Right renal pelvis (tissue), 4 donors: ENCODE results near the gene ADAMTS17. TPM values are rescaled to one million over a fixed set of nuclear protein-coding genes. Genes with fewer than 3 reads are reported as not detected.

Experiments
- DNase-seq, 4 donors: peaks; one replicate each; pipeline ENCODE4 v3.0.0-alpha.2; 2013; ENCODE audit warnings: low read depth in 4 of 4, low spot score in 3 of 4, missing footprints in 1 of 4
- polyA plus RNA-seq, 4 donors: library from polyadenylated mRNA; unstranded; fragments of 120-200 nt; gene quantifications; one replicate each; pipeline ENCODE4 v1.2.1, GENCODE V29; 2013; ENCODE audit not compliant: insufficient read length in 4 of 4

ADAMTS17 gene
- polyA plus RNA-seq, 4 donors, result 1.9 to 3.4 (median 2.6) TPM

DNA sequence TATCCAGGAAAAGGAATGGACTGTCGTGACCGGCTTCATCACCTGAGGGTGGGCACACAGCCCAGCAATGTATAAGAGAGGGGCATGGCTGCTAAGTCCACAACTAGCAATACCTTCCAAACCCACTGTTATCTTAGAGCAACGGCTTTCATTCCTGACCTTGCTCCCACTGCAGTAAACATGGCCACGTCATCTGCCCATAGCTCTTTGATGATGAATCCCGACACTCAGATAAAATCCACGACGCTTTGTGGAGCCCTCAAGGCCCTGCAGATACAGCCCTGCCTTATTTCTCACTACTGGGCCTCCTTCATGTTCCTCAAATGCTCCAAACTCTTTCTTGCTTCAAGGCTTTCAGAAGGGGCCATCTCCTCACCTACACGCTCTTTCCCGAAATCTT is 114.0 kb downstream of the ADAMTS17 start:
- DNase-seq, result no peak

DNA sequence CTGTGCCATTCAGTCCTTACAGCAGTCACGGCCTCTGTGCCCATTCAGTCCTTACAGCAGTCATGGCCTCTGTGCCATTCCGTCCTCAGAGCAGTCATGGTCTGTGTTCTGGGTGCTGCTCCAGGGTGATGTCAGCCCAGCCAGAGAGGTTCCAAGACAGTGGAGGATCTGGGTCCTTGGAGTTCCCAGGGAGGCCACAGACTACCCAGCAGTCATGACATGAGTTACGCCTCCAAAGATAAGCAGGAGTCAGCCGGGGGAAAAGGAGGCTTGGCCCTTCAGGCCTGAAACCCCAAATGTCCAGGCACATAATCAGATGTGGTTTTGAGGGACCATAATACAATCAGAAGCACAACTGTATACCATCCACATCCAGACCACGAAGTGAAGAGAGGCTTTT is 115.7 kb downstream of the ADAMTS17 start:
- DNase-seq, result no peak

DNA sequence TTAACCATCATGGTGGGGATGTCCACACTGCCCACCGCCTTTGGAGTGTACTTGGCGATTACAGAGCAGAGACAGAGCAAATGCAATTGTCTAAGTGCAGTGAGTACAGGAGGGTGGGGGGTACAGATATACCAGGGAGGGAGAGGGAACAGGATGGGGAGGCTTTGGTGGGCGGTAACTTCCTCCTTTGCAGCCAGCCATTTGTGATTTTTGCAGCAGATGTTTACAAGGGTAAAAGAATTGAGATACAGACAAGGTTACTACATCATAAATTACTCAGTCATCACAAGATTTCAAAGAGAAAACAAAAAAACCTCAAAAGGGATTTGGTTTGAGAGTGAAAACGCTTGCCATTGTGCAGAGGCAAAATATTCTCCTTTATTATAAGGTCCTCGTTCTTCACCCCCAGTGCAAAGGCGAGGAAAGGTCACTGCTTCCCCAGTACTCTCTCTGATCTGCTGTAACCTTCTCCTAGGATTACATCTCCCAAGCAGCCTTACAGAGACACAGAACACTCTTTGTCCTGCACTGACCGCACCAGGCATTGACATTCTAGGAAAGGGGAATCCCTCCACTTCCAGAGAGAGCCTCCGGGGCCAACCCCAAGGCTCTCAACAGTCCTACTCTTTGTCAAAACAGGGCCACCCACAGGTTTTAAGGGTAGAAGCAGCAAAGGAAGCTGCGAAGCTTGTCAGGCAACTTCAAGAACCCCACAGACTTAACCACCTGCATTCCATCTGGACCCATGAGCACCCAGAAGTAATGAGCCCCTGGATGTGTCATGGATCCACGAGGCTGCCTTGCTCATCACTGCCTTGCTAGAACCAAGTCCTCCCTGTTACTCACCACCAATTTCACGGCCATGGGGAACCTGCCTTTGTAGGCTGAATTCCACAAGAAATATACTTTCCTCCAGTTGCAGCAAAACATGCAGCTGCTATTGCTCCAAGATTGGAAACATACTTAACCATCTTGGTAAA is 117.3 kb downstream of the ADAMTS17 start:
- DNase-seq, result no peak

DNA sequence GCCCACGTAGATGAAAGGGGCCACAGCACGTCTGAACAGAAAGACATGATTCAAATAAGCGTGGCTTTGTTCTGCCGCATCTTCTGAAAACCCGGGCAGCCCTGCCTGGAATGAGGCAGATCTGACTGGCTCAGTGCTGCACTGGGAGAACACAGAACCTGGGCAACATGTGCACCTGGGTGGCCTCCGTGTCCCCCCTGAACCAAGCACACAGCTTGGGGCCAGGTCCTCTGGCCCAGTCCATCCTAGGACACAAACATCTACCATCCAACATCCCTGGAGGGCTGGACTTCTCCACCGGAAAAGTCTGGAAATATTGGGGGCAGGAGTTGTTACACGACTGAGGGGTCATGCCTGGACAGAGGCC is 119.4 kb downstream of the ADAMTS17 start:
- no peak for DNase-seq

DNA sequence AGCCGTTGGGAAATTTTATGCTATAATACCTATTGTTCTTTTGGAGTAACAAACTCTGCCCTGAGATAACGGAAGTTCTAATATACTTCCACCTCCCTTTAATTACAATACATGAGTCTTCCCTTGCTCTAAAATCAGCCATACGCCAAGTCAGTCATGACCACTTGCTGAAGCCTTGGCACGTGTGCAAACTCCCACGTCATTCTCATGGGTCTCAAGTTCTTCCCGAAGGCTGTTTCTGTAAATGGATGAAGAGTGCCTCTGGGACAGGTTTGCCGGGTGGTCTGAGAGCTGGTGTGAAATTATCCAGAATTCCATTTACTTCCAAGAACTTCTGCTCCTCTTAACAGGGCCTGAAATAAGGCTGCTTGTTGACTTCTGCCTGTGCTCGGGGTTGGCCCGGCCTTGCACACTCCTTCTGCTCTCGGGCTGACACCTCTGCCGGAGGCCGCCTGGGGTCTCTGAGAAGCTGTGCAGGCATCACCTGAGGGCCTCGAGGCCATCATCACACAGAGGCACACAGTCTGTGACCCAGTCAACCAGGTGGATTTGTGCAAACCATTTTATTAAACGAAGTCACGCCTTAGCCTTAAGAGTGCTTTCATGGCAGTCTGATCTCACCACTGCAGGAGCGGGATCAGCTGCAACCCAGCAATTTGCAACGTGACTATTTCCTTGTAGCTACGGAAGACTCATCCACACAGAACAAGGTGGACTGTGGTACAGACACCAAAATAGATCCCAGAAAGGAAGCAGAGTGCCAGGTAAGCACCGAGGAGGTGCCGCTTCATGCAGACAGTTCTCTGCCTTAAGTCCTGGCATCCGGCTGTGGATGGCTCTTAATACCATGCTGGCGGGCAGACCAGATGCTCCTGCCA is 120.1 kb downstream of the ADAMTS17 start:
- DNase-seq, result no peak

DNA sequence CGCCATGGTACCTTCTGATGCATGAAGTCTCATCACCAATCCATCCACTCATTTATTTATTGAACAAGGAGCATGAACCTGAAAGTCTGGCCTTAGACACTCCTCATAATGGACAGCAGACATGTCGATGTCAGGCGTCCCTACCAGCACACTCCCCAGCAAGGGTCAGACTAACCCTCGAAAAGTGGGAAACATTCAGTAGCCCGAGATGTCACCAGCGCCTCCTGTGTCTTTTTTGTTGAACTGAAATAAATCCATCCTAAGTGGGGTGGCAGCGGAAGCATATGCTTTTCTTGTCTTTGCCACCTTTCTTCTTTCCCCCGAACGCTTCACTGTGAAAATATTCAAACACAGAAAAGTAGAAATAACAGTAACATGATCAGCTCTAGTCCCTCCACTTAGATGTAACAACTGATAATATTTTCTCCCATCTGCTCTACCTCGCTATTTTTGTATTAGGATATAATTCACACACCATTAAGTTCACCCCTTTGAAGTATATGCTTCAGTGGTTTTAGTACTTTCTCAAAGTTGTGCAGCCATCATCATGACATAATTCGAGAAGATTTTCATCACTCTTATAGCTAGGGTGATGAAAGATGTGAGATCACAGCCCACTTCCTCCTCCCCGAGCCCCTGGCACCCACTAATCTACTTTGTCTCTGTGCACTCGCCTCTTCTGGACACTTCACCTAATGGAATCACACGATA is 121.6 kb downstream of the ADAMTS17 start:
- DNase-seq, result no peak

DNA sequence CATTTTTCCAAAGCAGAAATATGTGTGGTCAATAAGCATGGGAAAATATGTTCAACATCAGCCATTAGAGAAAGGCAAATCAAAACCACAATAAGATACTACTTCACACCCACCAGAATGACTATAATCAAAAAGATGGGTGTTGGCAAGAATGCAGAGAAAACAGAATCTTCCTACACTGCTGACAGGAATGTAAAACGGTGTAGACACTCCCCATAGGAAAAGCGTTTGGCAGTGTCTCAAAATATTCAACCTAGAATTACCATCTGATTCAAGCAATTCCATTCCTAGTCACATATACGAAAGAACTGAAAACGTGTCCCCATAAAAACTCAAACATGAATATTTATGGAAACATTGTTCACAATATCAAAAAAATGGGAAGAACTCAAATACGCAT is 123.3 kb downstream of the ADAMTS17 start:
- no peak for DNase-seq

DNA sequence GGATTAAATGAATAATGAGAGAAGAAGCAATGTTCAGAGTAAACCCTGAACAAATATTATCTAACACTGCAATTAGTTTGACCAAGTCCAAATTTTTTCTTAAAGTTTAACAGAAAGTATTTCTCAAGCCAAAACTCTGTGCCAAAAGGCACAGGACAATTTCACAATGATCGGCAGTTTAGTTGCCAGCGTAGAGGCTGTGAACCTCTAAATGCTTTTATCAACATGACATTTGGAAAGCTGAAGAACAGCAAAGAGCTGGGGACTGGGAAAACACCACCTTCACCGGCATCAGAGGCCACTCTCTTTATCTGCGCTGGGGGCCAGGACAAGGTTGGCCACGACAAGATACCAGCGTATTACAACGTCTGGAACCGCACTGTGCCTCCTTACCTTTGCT is 125.6 kb downstream of the ADAMTS17 start:
- no peak for DNase-seq

DNA sequence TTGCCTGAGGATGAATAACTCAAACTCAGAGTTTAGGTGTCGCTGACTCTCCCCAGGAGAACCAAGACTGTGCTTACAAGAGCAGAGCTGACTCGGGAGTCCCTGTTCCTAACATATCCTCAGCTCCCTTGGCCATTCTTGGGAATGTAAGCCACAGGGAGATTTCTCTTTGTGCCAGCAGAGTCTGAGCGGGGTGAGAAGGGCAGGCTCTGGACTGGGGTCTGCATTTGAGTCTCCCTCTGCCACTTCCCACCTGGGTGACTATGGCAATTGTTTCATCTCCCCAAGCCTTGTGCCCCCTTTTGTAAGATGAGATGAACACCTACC is 126.0 kb downstream of the ADAMTS17 start:
- no peak for DNase-seq

DNA sequence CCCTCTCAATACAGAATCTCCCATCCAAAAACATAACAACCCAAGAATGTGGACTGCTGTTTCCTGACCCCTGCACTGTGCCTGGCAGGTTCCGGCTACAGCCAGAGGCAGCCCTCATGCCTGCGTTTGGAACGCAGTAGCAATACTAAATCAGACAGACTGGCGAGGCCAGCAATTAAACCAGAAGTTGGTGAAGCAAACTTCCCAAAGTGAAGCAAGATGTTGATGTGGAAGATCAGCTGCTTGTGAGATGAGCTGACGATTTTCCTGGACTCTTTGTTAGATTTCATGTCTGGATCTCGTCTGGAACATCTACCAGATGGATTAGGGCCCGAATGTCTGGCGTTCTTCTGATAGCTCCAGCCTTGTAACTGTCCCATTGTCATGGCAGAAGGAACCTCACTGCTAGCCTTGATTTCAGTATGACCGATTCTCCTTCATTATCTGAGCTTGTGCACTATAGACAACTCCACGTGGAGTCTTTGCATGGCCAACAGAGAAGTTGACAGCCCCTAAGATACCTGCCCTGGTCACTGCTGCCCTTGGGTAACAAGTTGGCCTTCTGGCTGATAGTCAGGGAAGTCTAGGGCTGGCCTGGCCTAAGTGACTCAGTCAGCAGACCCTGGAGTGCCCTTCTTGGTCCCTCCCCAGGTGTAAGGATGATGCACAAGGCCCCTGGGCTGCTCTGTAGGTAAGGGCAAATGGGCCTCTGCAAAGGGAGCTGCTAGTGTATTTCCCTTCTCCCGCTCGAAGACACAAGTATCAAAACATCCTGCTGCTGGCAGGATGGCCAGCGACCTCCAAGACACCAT is 126.5 kb downstream of the ADAMTS17 start:
- no peak for DNase-seq

DNA sequence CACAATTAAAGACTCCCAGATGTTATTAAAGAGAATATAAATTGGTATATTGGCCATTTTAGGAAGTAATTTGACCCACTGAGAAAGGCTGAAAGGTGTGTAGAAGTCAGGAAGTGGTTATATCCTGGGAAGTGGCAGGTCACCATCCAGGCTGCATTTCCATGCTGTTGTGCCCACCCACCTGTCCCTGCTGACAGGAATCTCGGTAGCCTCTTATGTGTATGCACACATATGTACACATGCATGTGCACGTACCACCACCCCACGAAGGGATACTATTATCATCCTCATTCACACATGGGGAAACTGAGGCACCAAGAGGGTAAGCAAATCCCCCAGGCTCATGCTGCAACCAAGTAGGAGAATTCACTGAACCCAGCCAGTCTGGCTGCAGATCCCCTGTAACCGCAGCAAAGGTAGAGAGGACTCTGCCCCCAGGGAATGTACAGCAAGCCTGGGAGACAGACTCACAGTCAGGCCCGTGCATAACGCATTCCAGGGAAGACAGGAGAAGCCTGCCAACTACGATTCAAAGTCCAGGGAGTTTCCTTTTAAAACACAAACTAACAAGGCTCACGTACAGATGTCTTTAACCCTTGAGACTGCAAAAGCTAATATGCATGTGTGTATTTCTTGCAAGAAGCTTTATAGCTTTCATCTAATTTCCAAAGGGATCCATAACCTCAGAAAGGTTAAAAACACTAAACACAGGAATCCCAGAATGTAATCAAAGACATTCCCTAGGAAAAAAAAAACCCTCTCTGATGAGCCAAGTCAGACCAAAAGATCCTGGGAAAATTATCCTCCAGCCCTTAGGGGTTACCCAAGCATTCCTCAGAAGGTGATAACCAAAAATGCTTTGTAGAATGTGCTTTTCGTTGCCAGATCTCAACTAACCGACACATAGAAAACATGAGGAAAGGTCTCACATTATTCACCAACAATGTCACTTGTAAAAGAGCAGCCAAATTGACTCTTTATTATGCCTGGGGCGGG is 129.6 kb downstream of the ADAMTS17 start:
- peak in 1 of 4 donors; percentile 36 for DNase-seq

DNA sequence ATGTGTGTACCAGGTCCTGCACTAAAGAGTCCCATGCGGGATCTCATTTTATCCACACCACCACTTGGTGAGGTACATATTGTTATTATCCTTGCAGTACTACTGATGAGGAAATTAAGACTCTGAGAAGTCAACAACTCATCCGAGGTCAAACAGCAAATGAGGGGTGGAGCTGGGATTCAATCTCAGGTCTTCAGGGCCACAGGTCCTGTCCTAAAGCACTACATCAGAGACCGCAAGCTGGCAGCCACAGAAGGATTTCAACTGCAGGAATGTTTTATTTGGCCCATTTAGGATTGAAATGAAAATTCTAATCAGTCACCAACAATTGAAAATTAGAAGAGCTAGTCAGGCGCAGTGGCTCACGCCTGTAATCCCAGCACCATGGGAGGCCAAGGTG is 131.4 kb downstream of the ADAMTS17 start:
- DNase-seq, result no peak

DNA sequence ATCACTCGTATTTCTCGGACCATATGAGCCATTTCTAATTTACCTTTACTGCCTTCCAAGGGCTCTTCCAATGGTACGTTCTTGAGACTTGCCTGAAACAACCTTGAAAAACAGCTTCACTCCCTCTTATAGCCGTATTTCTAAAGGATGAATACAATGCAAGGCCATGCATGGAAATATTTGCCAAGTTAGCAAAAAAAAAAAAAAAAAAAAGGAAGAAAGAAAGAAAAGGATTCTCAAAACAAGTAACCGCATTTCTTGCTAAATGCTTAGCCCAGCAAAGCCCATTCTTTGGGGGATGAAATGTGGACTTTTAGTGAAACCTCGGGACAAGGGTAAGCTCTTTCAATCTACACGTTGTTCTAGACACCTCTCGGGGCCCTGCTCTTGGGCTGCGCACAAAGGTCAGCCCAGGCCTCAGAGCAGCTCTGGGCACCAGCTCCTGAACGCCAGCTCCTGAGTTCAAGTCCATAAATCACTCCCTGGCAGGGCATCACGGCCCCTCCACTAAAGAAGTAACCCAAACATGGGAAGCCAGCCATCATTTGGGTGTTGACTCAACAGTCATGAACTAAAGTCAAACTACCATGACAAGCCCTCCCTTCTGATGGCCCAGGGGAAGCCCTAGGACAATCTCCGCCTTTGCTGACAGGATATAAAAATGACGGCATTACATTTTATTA is 132.7 kb downstream of the ADAMTS17 start:
- no peak for DNase-seq

DNA sequence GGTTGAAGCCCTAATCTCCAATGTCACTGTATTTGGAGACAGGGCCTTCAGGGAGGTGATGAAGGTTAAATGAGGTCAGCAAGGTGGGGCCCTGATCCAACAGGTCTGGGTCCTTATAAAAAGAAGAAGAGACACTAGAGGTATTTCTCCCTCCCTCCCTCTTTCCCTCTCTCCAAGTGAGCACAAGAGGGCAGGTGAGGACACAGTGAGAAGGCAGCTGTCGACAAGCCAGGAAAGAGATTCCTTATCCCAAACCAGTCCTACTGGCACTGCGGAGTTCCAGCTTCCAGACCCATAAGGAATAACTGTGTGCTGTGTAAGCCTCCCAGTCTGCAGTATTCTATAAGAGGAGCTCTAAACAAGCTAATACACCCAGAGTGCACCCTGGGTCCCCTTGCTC is 134.7 kb downstream of the ADAMTS17 start:
- DNase-seq, result no peak

DNA sequence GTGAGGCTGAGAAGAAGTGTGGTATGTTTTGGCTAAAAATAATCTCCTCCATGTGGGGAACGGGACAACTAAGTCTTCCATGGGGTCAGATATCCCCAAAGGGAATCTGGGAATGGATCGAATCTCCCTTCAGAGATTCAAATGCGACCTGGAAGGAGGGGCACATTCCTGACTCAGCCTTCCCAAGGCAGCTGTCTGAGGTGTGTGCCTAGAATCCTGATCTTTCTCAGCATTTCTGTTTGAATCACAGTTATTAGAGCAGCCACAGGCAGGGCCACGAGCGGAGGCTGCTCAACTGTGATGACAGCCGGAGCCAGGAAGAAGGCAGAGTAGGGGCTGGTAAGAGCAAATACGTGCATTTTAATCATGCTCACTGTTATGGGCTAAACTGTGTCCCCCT is 135.1 kb downstream of the ADAMTS17 start:
- no peak for DNase-seq

DNA sequence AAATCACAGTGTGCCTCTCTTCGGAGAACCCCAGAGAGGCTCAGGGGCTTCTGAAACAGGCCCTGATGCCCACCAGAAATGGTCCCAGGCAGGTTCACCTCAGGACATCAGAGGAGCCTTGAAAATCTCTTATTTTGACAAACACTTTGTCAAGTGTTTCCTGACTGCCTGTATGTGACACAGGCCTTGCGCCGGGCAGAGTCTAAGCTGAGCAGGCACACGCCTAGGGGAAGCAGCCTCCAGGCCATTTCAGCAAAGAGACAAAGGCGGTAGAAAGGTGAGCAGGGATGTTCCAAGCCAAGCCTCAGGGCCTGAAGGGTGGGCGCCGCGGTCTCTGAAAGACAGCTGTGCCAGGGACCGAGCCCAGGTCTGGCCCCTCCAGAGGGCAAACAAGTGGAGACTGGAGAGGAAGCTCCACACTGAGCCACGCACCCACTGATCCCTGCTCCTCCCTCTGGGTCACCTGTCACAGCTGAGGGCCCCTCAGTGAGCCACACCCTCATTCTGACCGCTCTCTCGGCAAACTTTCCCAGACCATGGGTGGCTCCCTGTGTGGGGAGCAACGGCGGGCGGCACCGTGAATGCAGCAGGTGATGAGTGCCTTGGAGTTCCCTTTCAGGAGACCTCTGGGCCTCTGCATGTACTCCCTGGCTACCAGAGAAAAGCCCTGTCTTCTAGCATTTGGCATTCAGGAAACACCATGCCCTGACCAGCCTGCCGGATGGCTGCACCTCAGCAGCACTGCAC is 136.1 kb downstream of the ADAMTS17 start:
- DNase-seq, result no peak

DNA sequence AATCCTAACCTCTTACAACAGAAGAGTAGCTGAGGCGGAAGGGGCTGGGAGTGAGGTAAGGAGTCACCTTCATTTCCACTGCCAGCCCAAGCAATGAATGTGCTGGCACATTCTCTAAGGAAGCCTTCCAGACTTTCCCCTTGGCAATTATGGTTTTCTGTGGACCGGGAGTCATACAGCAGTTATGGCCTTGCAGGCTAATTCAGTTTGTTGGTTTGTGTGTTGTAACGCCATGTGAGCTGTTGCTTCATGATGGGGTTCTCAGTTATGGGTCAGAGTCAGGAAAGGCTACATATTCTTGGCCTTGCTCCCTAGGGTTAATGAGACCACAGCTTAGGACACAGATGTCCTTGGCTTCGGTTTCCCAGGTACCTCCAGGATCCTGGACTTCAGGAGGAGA is 137.0 kb downstream of the ADAMTS17 start:
- no peak for DNase-seq

DNA sequence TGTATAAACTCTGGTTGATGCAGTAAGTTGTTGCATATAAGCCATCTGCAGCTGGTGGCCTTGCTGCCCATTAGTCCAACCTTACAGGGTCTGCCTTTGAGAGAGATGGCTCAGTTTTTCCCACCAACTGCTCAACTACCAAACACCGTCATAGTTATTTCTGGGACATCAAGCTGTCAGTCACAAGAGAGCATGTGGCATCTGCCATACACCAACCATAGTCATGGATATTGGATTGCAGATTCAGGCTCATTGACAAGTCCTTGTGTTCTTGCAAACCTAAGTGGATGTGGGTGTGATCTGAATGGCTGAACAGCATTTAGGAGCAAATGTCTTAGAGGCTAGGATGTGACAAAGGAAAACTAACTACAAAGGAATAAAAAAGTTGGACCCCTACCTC is 137.6 kb downstream of the ADAMTS17 start:
- DNase-seq, result no peak
